Left forelimb (tissue), 1 donor: ENCODE measurements around the gene PARVA.

ENCODE experiments used
- DNase-seq: peaks from one replicate; pipeline ENCODE4 v3.0.0-alpha.2; 2018; ENCODE audit warnings: low spot score

Gene PARVA

GRCh38 chr11:12531681-12532080 lies 154.3 kb downstream of the PARVA start:
- no peak for DNase-seq

GRCh38 chr11:12532580-12532979 lies 155.2 kb downstream of the PARVA start:
- DNase-seq, result no peak

GRCh38 chr11:12534549-12534948 lies 157.2 kb downstream of the PARVA start:
- DNase-seq, result no peak

GRCh38 chr11:12535321-12535720 lies 157.9 kb downstream of the PARVA start:
- peak; percentile 47 for DNase-seq

GRCh38 chr11:12536566-12536965 lies 159.2 kb downstream of the PARVA start:
- DNase-seq, result peak; percentile 37

- peak; percentile 38 for DNase-seq
Observed at GRCh38 chr11:12537778-12538401, 160.5 kb downstream of the PARVA start.

GRCh38 chr11:12538889-12539421 lies 161.6 kb downstream of the PARVA start:
- DNase-seq, result peak; percentile 65

GRCh38 chr11:12539572-12539971 lies 162.2 kb downstream of the PARVA start:
- DNase-seq, result peak; percentile 41

GRCh38 chr11:12540075-12540680 lies 162.8 kb downstream of the PARVA start:
- DNase-seq, result peak; percentile 23

GRCh38 chr11:12540913-12541582 lies 163.7 kb downstream of the PARVA start:
- DNase-seq, result peak; percentile 64

GRCh38 chr11:12541583-12542151 lies 164.3 kb downstream of the PARVA start:
- no peak for DNase-seq

- peak; percentile 48 for DNase-seq
Observed at GRCh38 chr11:12542186-12542935, 165.0 kb downstream of the PARVA start.

GRCh38 chr11:12543596-12544415 lies 166.4 kb downstream of the PARVA start:
- DNase-seq, result peak; percentile 26

GRCh38 chr11:12544986-12545775 lies 167.8 kb downstream of the PARVA start:
- DNase-seq, result peak; percentile 33

GRCh38 chr11:12546122-12546521 lies 168.8 kb downstream of the PARVA start:
- peak; percentile 20 for DNase-seq

GRCh38 chr11:12546660-12547059 lies 169.3 kb downstream of the PARVA start:
- peak; percentile 18 for DNase-seq

GRCh38 chr11:12547953-12548650 lies 170.7 kb downstream of the PARVA start:
- no peak for DNase-seq

- no peak for DNase-seq
Observed at GRCh38 chr11:12552692-12553091, 175.3 kb downstream of the PARVA start.

- DNase-seq, result no peak
Observed at GRCh38 chr11:12554122-12554521, 176.8 kb downstream of the PARVA start.

GRCh38 chr11:12556155-12556554 lies 178.8 kb downstream of the PARVA start:
- DNase-seq, result no peak
